SH-SY5Y (cell line): Measurements from ENCODE around the gene PPP1R9B.

Experiments used
- GATA2 ChIP-seq: IDR thresholded peaks from 2 replicates; pipeline ENCODE4 v1.6.1; 2011; ENCODE audit warnings: mild to moderate bottlenecking, low read depth, low read length
- GATA3 ChIP-seq: IDR thresholded peaks from 2 replicates; pipeline ENCODE4 v1.6.1; 2011; ENCODE audit warnings: low read depth, mild to moderate bottlenecking, low read length, moderate library complexity

- TF ChIP-seq GATA3 (no peak), GATA2 (no peak)
Measured at GRCh38 chr17:50147841-50148225, 2.6 kb downstream of the PPP1R9B start.
